ENCODE data around the gene RAB3IP. TPM values are rescaled to one million over a fixed set of nuclear protein-coding genes. Genes with fewer than 3 reads are reported as not detected.

RAB3IP gene
- total RNA-seq (2012; rRNA removed), result 8.5 and 13.2 TPM in 2 replicates

- Histone ChIP-seq H3K9me3 (replicated peaks; ENCODE audit: low read length) (no peaks in the 10 kb centered on the region), H3K4me3 (ENCODE audit: low read length) (peak within 1 kb of the TSS; percentile 90), H3K4me1 (ENCODE audit: control insufficient read depth, insufficient read depth, low read length) (peaks cover 4% of the 10 kb centered on the region), H3K27me3 (ENCODE audit: control insufficient read depth, insufficient read depth, low read length) (peaks cover 4% of the 10 kb centered on the region), H3K9ac (ENCODE audit: low read depth, low read length) (peak within 1 kb of the TSS; percentile 60), H3K36me3 (ENCODE audit: insufficient read depth, low read length) (no peaks in the 10 kb centered on the region), H3K4me2 (ENCODE audit: low read length) (peak within 1 kb of the TSS; percentile 91)
Observed at GRCh38 chr12:69738351-69739286, at the start of gene RAB3IP. TSS of gene RAB3IP (plus strand) at chr12:69738860. CDS start at chr12:69755409, 16,549 bp downstream.

- Histone ChIP-seq H3K4me1 (ENCODE audit: control insufficient read depth, insufficient read depth, low read length) (peaks cover 43% of the 10 kb centered on the region), H3K9ac (ENCODE audit: low read depth, low read length) (peak overlapping the region; percentile 65), H3K4me3 (ENCODE audit: low read length) (no peak overlapping the region), H3K27me3 (ENCODE audit: control insufficient read depth, insufficient read depth, low read length) (no peaks in the 10 kb centered on the region), H3K4me2 (ENCODE audit: low read length) (peak overlapping the region; percentile 52), H3K36me3 (ENCODE audit: insufficient read depth, low read length) (no peaks in the 10 kb centered on the region), H3K9me3 (replicated peaks; ENCODE audit: low read length) (no peaks in the 10 kb centered on the region)
Observed at GRCh38 chr12:69689638-69690037, 49.0 kb upstream of the RAB3IP start.

GRCh38 chr12:69694123-69694522 is 44.5 kb upstream of the RAB3IP start:
- Histone ChIP-seq H3K9ac (ENCODE audit: low read depth, low read length) (no peak overlapping the region), H3K9me3 (replicated peaks; ENCODE audit: low read length) (no peaks in the 10 kb centered on the region), H3K4me1 (ENCODE audit: control insufficient read depth, insufficient read depth, low read length) (peaks cover 11% of the 10 kb centered on the region), H3K4me3 (ENCODE audit: low read length) (no peak overlapping the region), H3K27me3 (ENCODE audit: control insufficient read depth, insufficient read depth, low read length) (no peaks in the 10 kb centered on the region), H3K4me2 (ENCODE audit: low read length) (no peak overlapping the region), H3K36me3 (ENCODE audit: insufficient read depth, low read length) (no peaks in the 10 kb centered on the region)

- no peak overlapping the region for H3K9ac ChIP-seq (ENCODE audit: low read depth, low read length)
- H3K4me1 ChIP-seq (ENCODE audit: control insufficient read depth, insufficient read depth, low read length), result peaks cover 6% of the 10 kb centered on the region
- H3K4me2 ChIP-seq (ENCODE audit: low read length), result no peak overlapping the region
- no peaks in the 10 kb centered on the region for H3K27me3 ChIP-seq (ENCODE audit: control insufficient read depth, insufficient read depth, low read length)
- no peak overlapping the region for H3K4me3 ChIP-seq (ENCODE audit: low read length)
- H3K9me3 ChIP-seq (replicated peaks; ENCODE audit: low read length), result no peaks in the 10 kb centered on the region
- no peaks in the 10 kb centered on the region for H3K36me3 ChIP-seq (ENCODE audit: insufficient read depth, low read length)
Observed at GRCh38 chr12:69698054-69698453, 40.6 kb upstream of the RAB3IP start.

- no peak within 1 kb of the TSS for H3K4me3 ChIP-seq (ENCODE audit: low read length)
- H3K4me2 ChIP-seq (ENCODE audit: low read length), result peak within 1 kb of the TSS; percentile 46
- H3K9ac ChIP-seq (ENCODE audit: low read depth, low read length), result no peak within 1 kb of the TSS
- no peaks in the 10 kb centered on the region for H3K36me3 ChIP-seq (ENCODE audit: insufficient read depth, low read length)
- H3K27me3 ChIP-seq (ENCODE audit: control insufficient read depth, insufficient read depth, low read length), result no peaks in the 10 kb centered on the region
- no peaks in the 10 kb centered on the region for H3K9me3 ChIP-seq (replicated peaks; ENCODE audit: low read length)
- peaks cover 6% of the 10 kb centered on the region for H3K4me1 ChIP-seq (ENCODE audit: control insufficient read depth, insufficient read depth, low read length)
Observed at GRCh38 chr12:69698769-69699540, 39.7 kb upstream of the RAB3IP start, which contains the start of gene BEST3. TSS of gene BEST3 (minus strand) at chr12:69699303. CDS start at chr12:69697798, 1,505 bp downstream.

GRCh38 chr12:69701826-69702225 is 36.8 kb upstream of the RAB3IP start:
- H3K9ac ChIP-seq (ENCODE audit: low read depth, low read length), result no peak overlapping the region
- peaks cover 6% of the 10 kb centered on the region for H3K4me1 ChIP-seq (ENCODE audit: control insufficient read depth, insufficient read depth, low read length)
- no peaks in the 10 kb centered on the region for H3K36me3 ChIP-seq (ENCODE audit: insufficient read depth, low read length)

GRCh38 chr12:69703146-69703642 is 35.5 kb upstream of the RAB3IP start:
- H3K36me3 ChIP-seq (ENCODE audit: insufficient read depth, low read length), result no peaks in the 10 kb centered on the region
- H3K27me3 ChIP-seq (ENCODE audit: control insufficient read depth, insufficient read depth, low read length), result no peaks in the 10 kb centered on the region
- no peak overlapping the region for H3K4me2 ChIP-seq (ENCODE audit: low read length)
- H3K9me3 ChIP-seq (replicated peaks; ENCODE audit: low read length), result no peaks in the 10 kb centered on the region
- no peak overlapping the region for H3K9ac ChIP-seq (ENCODE audit: low read depth, low read length)
- no peak overlapping the region for H3K4me3 ChIP-seq (ENCODE audit: low read length)
- peaks cover 6% of the 10 kb centered on the region for H3K4me1 ChIP-seq (ENCODE audit: control insufficient read depth, insufficient read depth, low read length)

More at GRCh38 chr12:69701826-69702225, 36.8 kb upstream of the RAB3IP start:
- no peak overlapping the region for H3K4me3 ChIP-seq (ENCODE audit: low read length)
- H3K27me3 ChIP-seq (ENCODE audit: control insufficient read depth, insufficient read depth, low read length), result no peaks in the 10 kb centered on the region
- H3K9me3 ChIP-seq (replicated peaks; ENCODE audit: low read length), result no peaks in the 10 kb centered on the region
- H3K4me2 ChIP-seq (ENCODE audit: low read length), result no peak overlapping the region

GRCh38 chr12:69704357-69704756 is 34.3 kb upstream of the RAB3IP start:
- Histone ChIP-seq H3K36me3 (ENCODE audit: insufficient read depth, low read length) (no peaks in the 10 kb centered on the region), H3K4me1 (ENCODE audit: control insufficient read depth, insufficient read depth, low read length) (no peaks in the 10 kb centered on the region), H3K27me3 (ENCODE audit: control insufficient read depth, insufficient read depth, low read length) (no peaks in the 10 kb centered on the region), H3K9ac (ENCODE audit: low read depth, low read length) (no peak overlapping the region), H3K4me2 (ENCODE audit: low read length) (no peak overlapping the region), H3K9me3 (replicated peaks; ENCODE audit: low read length) (no peaks in the 10 kb centered on the region), H3K4me3 (ENCODE audit: low read length) (no peak overlapping the region)

- Histone ChIP-seq H3K9me3 (replicated peaks; ENCODE audit: low read length) (no peaks in the 10 kb centered on the region), H3K4me3 (ENCODE audit: low read length) (no peak overlapping the region), H3K36me3 (ENCODE audit: insufficient read depth, low read length) (no peaks in the 10 kb centered on the region), H3K4me1 (ENCODE audit: control insufficient read depth, insufficient read depth, low read length) (no peaks in the 10 kb centered on the region), H3K4me2 (ENCODE audit: low read length) (no peak overlapping the region), H3K27me3 (ENCODE audit: control insufficient read depth, insufficient read depth, low read length) (no peaks in the 10 kb centered on the region), H3K9ac (ENCODE audit: low read depth, low read length) (no peak overlapping the region)
Observed at GRCh38 chr12:69708649-69709048, 30.0 kb upstream of the RAB3IP start.

GRCh38 chr12:69712826-69713225 is 25.8 kb upstream of the RAB3IP start:
- Histone ChIP-seq H3K4me3 (ENCODE audit: low read length) (no peak overlapping the region), H3K4me1 (ENCODE audit: control insufficient read depth, insufficient read depth, low read length) (no peaks in the 10 kb centered on the region), H3K27me3 (ENCODE audit: control insufficient read depth, insufficient read depth, low read length) (no peaks in the 10 kb centered on the region), H3K4me2 (ENCODE audit: low read length) (no peak overlapping the region), H3K9ac (ENCODE audit: low read depth, low read length) (no peak overlapping the region), H3K9me3 (replicated peaks; ENCODE audit: low read length) (no peaks in the 10 kb centered on the region), H3K36me3 (ENCODE audit: insufficient read depth, low read length) (no peaks in the 10 kb centered on the region)

GRCh38 chr12:69714542-69714941 is 24.1 kb upstream of the RAB3IP start:
- Histone ChIP-seq H3K27me3 (ENCODE audit: control insufficient read depth, insufficient read depth, low read length) (no peaks in the 10 kb centered on the region), H3K9me3 (replicated peaks; ENCODE audit: low read length) (no peaks in the 10 kb centered on the region), H3K4me2 (ENCODE audit: low read length) (no peak overlapping the region), H3K4me1 (ENCODE audit: control insufficient read depth, insufficient read depth, low read length) (no peaks in the 10 kb centered on the region), H3K4me3 (ENCODE audit: low read length) (no peak overlapping the region), H3K36me3 (ENCODE audit: insufficient read depth, low read length) (no peaks in the 10 kb centered on the region), H3K9ac (ENCODE audit: low read depth, low read length) (no peak overlapping the region)

All from skeletal muscle satellite cell (primary cell).